HepG2 (cell line): ENCODE results near the gene MCM3AP.
"Not testable (repeated sequence)": the region's sequence is repeated elsewhere in the genome, so short reads cannot be mapped to it uniquely, and the experiment has no call there.

Experiments used
- BRCA1 ChIP-seq: sonication (generic); formaldehyde crosslinking; IDR thresholded peaks from 2 replicates; pipeline ENCODE4 v1.4.0; 2020; ENCODE audit warnings: missing genetic modification reagents
- CBFB ChIP-seq: sonication (generic); formaldehyde crosslinking; IDR thresholded peaks from 2 replicates; pipeline ENCODE4 v1.4.0; 2020; ENCODE audit warnings: missing genetic modification reagents
- CREB1 ChIP-seq, 2 experiments: fragments of 450-650 bp in 1 of 2; IDR thresholded peaks; 2 replicates each; pipeline ENCODE4 v1.6.1; 2016 to 2017; ENCODE audit warnings: control low read depth in 1 of 2, mild to moderate bottlenecking in 1 of 2, missing compliant biosample characterization in 1 of 2, missing genetic modification characterization in 1 of 2
- GATAD1 ChIP-seq: IDR thresholded peaks from 2 replicates; pipeline ENCODE4 v1.6.1; 2016; ENCODE audit warnings: missing genetic modification reagents, missing compliant biosample characterization
- GTF2F1 ChIP-seq: fragments of 150-350 bp; IDR thresholded peaks from 2 replicates; pipeline ENCODE4 v1.6.1; 2014; ENCODE audit warnings: low read length
- HDAC2 ChIP-seq: sonication (generic); formaldehyde crosslinking; IDR thresholded peaks from 2 replicates; pipeline ENCODE4 v1.4.0; 2020; ENCODE audit warnings: missing genetic modification reagents
- KAT2B ChIP-seq: fragments of 150-350 bp; IDR thresholded peaks from 2 replicates; pipeline ENCODE4 v1.6.1; 2014; ENCODE audit warnings: low read depth, low read length, borderline replicate concordance
- POLR2AphosphoS5 ChIP-seq: IDR thresholded peaks from 2 replicates; pipeline ENCODE4 v1.6.1; 2012; ENCODE audit warnings: low read depth, low read length
- SOX5 ChIP-seq: IDR thresholded peaks from 2 replicates; pipeline ENCODE4 v1.6.1; 2016; ENCODE audit warnings: borderline replicate concordance
- ZNF335 ChIP-seq: sonication (generic); formaldehyde crosslinking; IDR thresholded peaks from 2 replicates; pipeline ENCODE4 v1.4.0; 2020; ENCODE audit warnings: missing genetic modification reagents
- ZNF496 ChIP-seq: sonication (generic); formaldehyde crosslinking; IDR thresholded peaks from 2 replicates; pipeline ENCODE4 v1.8.1; 2023; ENCODE audit warnings: mild to moderate bottlenecking, moderate library complexity, missing genetic modification reagents; ENCODE audit not compliant: insufficient replicate concordance
- ZNF660 ChIP-seq: sonication (generic); formaldehyde crosslinking; IDR thresholded peaks from 2 replicates; pipeline ENCODE4 v1.5.1; 2020; ENCODE audit warnings: mild to moderate bottlenecking, low read depth, missing genetic modification reagents, borderline replicate concordance
- ZNF766 ChIP-seq: sonication (generic); formaldehyde crosslinking; IDR thresholded peaks from 2 replicates; pipeline ENCODE4 v1.5.0; 2020; ENCODE audit warnings: missing genetic modification reagents, borderline replicate concordance
- TF ChIP-seq, protein P1 (sequence below): sonication (generic); formaldehyde crosslinking; IDR thresholded peaks from 2 replicates; pipeline ENCODE4 v1.5.0; 2020; ENCODE audit warnings: mild to moderate bottlenecking, missing genetic modification reagents, moderate library complexity

- not testable (repeated sequence) for TF ChIP-seq ZNF496 (CRISPR knock-in tag); BRCA1 (CRISPR knock-in tag); SOX5 (CRISPR knock-in tag); ZNF660 (CRISPR knock-in tag); ZNF766 (CRISPR knock-in tag); CREB1 (IDR thresholded peaks at IDR 0.05); CREB1 (CRISPR knock-in tag; IDR thresholded peaks at IDR 0.05); HDAC2 (CRISPR knock-in tag); POLR2AphosphoS5; CBFB (CRISPR knock-in tag); ZNF335 (CRISPR knock-in tag); KAT2B; GATAD1 (CRISPR knock-in tag); GTF2F1
- TF ChIP-seq, protein P1, sequence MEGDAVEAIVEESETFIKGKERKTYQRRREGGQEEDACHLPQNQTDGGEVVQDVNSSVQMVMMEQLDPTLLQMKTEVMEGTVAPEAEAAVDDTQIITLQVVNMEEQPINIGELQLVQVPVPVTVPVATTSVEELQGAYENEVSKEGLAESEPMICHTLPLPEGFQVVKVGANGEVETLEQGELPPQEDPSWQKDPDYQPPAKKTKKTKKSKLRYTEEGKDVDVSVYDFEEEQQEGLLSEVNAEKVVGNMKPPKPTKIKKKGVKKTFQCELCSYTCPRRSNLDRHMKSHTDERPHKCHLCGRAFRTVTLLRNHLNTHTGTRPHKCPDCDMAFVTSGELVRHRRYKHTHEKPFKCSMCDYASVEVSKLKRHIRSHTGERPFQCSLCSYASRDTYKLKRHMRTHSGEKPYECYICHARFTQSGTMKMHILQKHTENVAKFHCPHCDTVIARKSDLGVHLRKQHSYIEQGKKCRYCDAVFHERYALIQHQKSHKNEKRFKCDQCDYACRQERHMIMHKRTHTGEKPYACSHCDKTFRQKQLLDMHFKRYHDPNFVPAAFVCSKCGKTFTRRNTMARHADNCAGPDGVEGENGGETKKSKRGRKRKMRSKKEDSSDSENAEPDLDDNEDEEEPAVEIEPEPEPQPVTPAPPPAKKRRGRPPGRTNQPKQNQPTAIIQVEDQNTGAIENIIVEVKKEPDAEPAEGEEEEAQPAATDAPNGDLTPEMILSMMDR (CRISPR knock-in tag): not testable (repeated sequence)
Observed at GRCh38 chr21:46200877-46201803, 84.3 kb downstream of the MCM3AP start.
